Central memory CD4-positive, alpha-beta T cell (primary cell): ENCODE results near the gene PMM1.
A peak's percentile ranks its signal among the peaks of the same experiment; 100 is the strongest.
"Not testable (repeated sequence)": the region's sequence is repeated elsewhere in the genome, so short reads cannot be mapped to it uniquely, and the experiment has no call there.

Source experiments
- DNase-seq: peaks from one replicate; pipeline ENCODE4 v3.0.0; 2022
- total RNA-seq, 3 experiments: gene quantifications; one replicate each; lab custom pipeline; 2026; lab: John Stamatoyannopoulos, UW

PMM1 gene
- total RNA-seq = 7.6 to 20.0 (median 13.7) reads per million in 3 experiments

- DNase-seq = peak; percentile 100
Measured at GRCh38 chr22:41589391-41590241, at the start of gene PMM1. Gene PMM1, minus strand, starts transcription at chr22:41589840. Its CDS starts 35 bp downstream, at chr22:41589805.

GRCh38 chr22:41638748-41639147 is 49.1 kb upstream of the PMM1 start:
- no peak for DNase-seq

- DNase-seq = no peak
Measured at GRCh38 chr22:41638124-41638523, 48.5 kb upstream of the PMM1 start.

- DNase-seq = not testable (repeated sequence)
Measured at GRCh38 chr22:41637623-41638022, 48.0 kb upstream of the PMM1 start.

- no peak for DNase-seq
Measured at GRCh38 chr22:41636467-41636866, 46.8 kb upstream of the PMM1 start.

GRCh38 chr22:41634610-41635009 is 45.0 kb upstream of the PMM1 start:
- DNase-seq = not testable (repeated sequence)

- DNase-seq = not testable (repeated sequence)
Measured at GRCh38 chr22:41631615-41632014, 42.0 kb upstream of the PMM1 start.

GRCh38 chr22:41631115-41631514 is 41.5 kb upstream of the PMM1 start:
- DNase-seq = not testable (repeated sequence)

GRCh38 chr22:41625577-41625976 is 35.9 kb upstream of the PMM1 start:
- DNase-seq = no peak

GRCh38 chr22:41621911-41622179 is 32.2 kb upstream of the PMM1 start:
- no peak for DNase-seq

- peak; percentile 99 for DNase-seq
Measured at GRCh38 chr22:41621099-41621910, 31.7 kb upstream of the PMM1 start, which contains the start of gene XRCC6. Gene XRCC6, plus strand, starts transcription at chr22:41621295. Its CDS starts 710 bp downstream, at chr22:41622005.

GRCh38 chr22:41620589-41621098 is 31.0 kb upstream of the PMM1 start, which contains the start of gene DESI1:
Gene DESI1, minus strand, starts transcription at chr22:41621043. Its CDS starts 204 bp downstream, at chr22:41620839.
- DNase-seq = no peak

- DNase-seq = peak; percentile 35
Measured at GRCh38 chr22:41619979-41620588, 30.4 kb upstream of the PMM1 start.

GRCh38 chr22:41613456-41613855 is 23.8 kb upstream of the PMM1 start:
- no peak for DNase-seq

GRCh38 chr22:41612603-41613306 is 23.1 kb upstream of the PMM1 start:
- DNase-seq = no peak

- DNase-seq = no peak
Measured at GRCh38 chr22:41608386-41608785, 18.7 kb upstream of the PMM1 start.

- peak; percentile 85 for DNase-seq
Measured at GRCh38 chr22:41603873-41604332, 14.3 kb upstream of the PMM1 start.

GRCh38 chr22:41600976-41601375 is 11.3 kb upstream of the PMM1 start:
- DNase-seq = no peak

- DNase-seq = no peak
Measured at GRCh38 chr22:41598891-41599635, 9.4 kb upstream of the PMM1 start.

GRCh38 chr22:41598081-41598480 is 8.4 kb upstream of the PMM1 start:
- no peak for DNase-seq

GRCh38 chr22:41597635-41597953 is 8.0 kb upstream of the PMM1 start:
- no peak for DNase-seq
